ENCODE data around the gene WDR73.

DNA sequence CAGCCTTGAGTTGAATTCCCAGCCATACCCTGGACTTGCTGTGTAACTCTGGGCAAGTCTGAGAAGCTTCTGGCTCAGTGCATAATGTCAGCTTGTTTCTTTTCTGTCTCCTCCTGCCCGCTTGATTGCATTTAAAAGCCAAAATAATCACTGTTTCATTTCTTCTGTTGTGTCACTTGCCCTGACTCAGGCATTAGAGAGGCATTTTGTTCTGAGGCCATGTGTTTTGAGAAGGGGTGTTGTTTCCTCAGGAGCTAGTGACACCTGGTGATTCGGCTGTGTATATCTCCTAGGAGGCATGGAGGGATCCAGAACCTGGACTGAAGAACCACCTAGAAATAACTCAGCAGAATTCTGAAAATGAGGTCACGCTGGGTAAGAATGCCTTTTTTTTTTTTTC lies 16.0 kb downstream of the WDR73 start:
- TF ChIP-seq, protein P1, sequence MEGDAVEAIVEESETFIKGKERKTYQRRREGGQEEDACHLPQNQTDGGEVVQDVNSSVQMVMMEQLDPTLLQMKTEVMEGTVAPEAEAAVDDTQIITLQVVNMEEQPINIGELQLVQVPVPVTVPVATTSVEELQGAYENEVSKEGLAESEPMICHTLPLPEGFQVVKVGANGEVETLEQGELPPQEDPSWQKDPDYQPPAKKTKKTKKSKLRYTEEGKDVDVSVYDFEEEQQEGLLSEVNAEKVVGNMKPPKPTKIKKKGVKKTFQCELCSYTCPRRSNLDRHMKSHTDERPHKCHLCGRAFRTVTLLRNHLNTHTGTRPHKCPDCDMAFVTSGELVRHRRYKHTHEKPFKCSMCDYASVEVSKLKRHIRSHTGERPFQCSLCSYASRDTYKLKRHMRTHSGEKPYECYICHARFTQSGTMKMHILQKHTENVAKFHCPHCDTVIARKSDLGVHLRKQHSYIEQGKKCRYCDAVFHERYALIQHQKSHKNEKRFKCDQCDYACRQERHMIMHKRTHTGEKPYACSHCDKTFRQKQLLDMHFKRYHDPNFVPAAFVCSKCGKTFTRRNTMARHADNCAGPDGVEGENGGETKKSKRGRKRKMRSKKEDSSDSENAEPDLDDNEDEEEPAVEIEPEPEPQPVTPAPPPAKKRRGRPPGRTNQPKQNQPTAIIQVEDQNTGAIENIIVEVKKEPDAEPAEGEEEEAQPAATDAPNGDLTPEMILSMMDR (IDR thresholded peaks at IDR 0.05), result no peak
- no peak for TF ChIP-seq POLR2A (IDR thresholded peaks at IDR 0.05)

All from uterus (tissue), 2 donors.